Suprapubic skin (tissue), 4 donors: ENCODE data around the gene DCP1B. TPM values are rescaled to one million over a fixed set of nuclear protein-coding genes. Genes with fewer than 3 reads are reported as not detected.

Experiments used
- DNase-seq, 2 donors: peaks; one replicate each; pipeline ENCODE4 v3.0.0-alpha.2; 2019; ENCODE audit warnings: low spot score in 2 of 2
- H3K27ac ChIP-seq: fragments of 200-600 bp; sonication (generic); one replicate; pipeline ENCODE4 v1.5.1; 2019
- H3K27me3 ChIP-seq: fragments of 200-600 bp; sonication (generic); one replicate; pipeline ENCODE4 v1.5.1; 2019
- H3K36me3 ChIP-seq: fragments of 200-600 bp; sonication (generic); one replicate; pipeline ENCODE4 v1.5.1; 2019
- H3K4me1 ChIP-seq: fragments of 200-600 bp; sonication (generic); one replicate; pipeline ENCODE4 v1.5.1; 2019
- H3K4me3 ChIP-seq: fragments of 200-600 bp; sonication (generic); one replicate; pipeline ENCODE4 v1.5.1; 2019; ENCODE audit warnings: mild to moderate bottlenecking
- H3K9me3 ChIP-seq: fragments of 200-600 bp; sonication (generic); one replicate; pipeline ENCODE4 v1.5.1; 2019
- EP300 ChIP-seq: sonication (generic); formaldehyde crosslinking; IDR thresholded peaks from one replicate; pipeline ENCODE4 v1.6.1; 2017; ENCODE audit warnings: antibody characterized with exemption
- POLR2A ChIP-seq, 2 donors: fragments of 450-650 bp; IDR thresholded peaks; one replicate each; pipeline ENCODE4 v1.6.1; 2017; ENCODE audit warnings: antibody characterized with exemption in 2 of 2, mild to moderate bottlenecking in 2 of 2, moderate library complexity in 2 of 2
- POLR2AphosphoS5 ChIP-seq, 3 donors: sonication (generic); formaldehyde crosslinking; IDR thresholded peaks; one replicate each; pipeline ENCODE4 v1.6.1; 2017; ENCODE audit warnings: antibody characterized with exemption in 3 of 3
- WGBS: methylation state at CpG from one replicate; pipeline ENCODE4 v1.1.5; 2018; 5-methylcytosine and 5-hydroxymethylcytosine counted together
- total RNA-seq, 4 donors: library from RNA; depleted of rRNA; stranded (reverse); fragments of >200 nt; gene quantifications; one replicate each; pipeline ENCODE4 v1.1.0, GENCODE V29; 2016
- TF ChIP-seq, protein P1 (sequence below), 2 donors: fragments of 200-600 bp in 1 of 2; fragments of 450-650 bp in 1 of 2; sonication (generic) in 1 of 2; IDR thresholded peaks; one replicate each; pipeline ENCODE4 v1.5.1; 2016 to 2019; ENCODE audit warnings: antibody characterized with exemption in 2 of 2, mild to moderate bottlenecking in 1 of 2, moderate library complexity in 1 of 2

The DCP1B gene
- total RNA-seq, 4 donors from 2014 or later = 11.5 to 19.5 (median 13.3) TPM

DNA sequence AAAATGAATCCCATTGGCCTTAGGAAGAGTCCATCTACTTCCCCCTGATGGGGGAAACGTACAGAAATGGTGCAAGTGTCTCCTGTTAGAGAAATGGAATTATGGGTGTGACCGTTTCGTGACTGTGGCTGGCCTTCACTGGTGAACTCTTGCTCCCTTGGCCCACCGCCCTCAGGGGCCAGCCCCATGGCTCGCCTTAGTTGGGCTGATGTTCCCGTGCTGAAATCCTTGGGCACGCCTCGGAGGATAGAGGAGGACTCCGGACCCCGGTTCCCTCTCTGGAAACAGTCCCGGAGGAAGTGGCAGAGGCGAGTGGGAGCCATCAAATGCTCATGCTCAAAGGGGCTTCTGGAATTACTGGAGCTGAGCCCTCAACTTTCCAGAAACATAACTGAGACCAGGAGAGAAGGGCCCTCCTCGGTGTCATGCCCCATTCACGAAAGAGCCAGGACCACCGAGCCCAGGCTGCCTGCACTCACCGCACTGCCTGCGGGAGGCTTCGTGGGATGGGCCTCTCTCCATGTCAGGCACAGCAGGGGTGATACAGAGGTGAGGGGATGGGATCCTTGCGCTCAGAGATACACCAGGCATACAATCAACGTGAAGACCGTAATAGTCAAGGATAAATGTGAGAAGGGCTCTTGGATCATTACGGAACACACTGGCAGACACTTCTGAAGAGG is 75.7 kb downstream of the DCP1B start:
- Histone ChIP-seq H3K4me3 (no peak overlapping the region), H3K27ac (no peak overlapping the region), H3K27me3 (peaks cover 8% of the 10 kb centered on the region), H3K4me1 (peaks cover 13% of the 10 kb centered on the region), H3K9me3 (no peaks in the 10 kb centered on the region), H3K36me3 (no peaks in the 10 kb centered on the region)
- 92% methylated on average over 15 of the region's 22 CpGs for WGBS
- DNase-seq = peak; percentile 56 to 67
- TF ChIP-seq POLR2A (IDR thresholded peaks at IDR 0.05) (no peak), EP300 (no peak), POLR2AphosphoS5 (IDR thresholded peaks at IDR 0.05) (no peak)
- TF ChIP-seq, protein P1, sequence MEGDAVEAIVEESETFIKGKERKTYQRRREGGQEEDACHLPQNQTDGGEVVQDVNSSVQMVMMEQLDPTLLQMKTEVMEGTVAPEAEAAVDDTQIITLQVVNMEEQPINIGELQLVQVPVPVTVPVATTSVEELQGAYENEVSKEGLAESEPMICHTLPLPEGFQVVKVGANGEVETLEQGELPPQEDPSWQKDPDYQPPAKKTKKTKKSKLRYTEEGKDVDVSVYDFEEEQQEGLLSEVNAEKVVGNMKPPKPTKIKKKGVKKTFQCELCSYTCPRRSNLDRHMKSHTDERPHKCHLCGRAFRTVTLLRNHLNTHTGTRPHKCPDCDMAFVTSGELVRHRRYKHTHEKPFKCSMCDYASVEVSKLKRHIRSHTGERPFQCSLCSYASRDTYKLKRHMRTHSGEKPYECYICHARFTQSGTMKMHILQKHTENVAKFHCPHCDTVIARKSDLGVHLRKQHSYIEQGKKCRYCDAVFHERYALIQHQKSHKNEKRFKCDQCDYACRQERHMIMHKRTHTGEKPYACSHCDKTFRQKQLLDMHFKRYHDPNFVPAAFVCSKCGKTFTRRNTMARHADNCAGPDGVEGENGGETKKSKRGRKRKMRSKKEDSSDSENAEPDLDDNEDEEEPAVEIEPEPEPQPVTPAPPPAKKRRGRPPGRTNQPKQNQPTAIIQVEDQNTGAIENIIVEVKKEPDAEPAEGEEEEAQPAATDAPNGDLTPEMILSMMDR (IDR thresholded peaks at IDR 0.05) = no peak

DNA sequence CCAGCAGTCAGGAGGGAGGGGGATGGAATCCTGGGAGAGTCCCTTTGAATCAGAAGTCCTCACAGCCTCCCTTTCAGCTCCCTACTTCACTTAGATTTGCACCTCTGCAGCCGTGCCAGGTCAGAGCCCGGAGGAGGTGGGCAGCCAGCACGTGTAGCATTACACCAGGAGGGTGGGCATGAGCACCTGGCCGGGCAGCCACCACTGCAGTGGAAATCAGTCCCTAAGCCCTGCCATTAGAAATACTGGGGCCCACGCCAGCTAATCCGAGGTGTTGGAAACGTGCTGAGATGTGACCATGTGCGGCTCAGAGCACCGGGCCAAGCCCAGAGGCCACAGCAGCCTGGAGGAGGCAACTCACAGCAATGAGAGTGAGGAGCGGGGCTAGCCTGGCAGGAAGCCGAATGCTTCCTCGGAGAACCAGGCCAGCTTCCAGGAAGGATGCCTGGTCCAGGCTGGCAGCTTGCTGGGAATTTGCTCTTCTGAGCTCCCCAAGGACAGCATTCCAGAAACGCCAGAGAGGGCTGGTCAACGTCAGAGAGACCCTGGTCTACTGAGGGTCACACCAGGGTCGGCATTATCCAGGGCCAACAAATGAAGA is 76.4 kb downstream of the DCP1B start:
- Histone ChIP-seq H3K4me1 (peaks cover 13% of the 10 kb centered on the region), H3K27ac (no peak overlapping the region), H3K4me3 (no peak overlapping the region), H3K27me3 (peaks cover 14% of the 10 kb centered on the region), H3K36me3 (no peaks in the 10 kb centered on the region), H3K9me3 (no peaks in the 10 kb centered on the region)
- TF ChIP-seq, protein P1 (IDR thresholded peaks at IDR 0.05) = no peak
- TF ChIP-seq POLR2A (IDR thresholded peaks at IDR 0.05) (no peak), EP300 (no peak), POLR2AphosphoS5 (IDR thresholded peaks at IDR 0.05) (no peak)
- peak in 1 of 2 donors; percentile 57 for DNase-seq
- no CpG with 5 or more reads among the region's 15 CpGs for WGBS

DNA sequence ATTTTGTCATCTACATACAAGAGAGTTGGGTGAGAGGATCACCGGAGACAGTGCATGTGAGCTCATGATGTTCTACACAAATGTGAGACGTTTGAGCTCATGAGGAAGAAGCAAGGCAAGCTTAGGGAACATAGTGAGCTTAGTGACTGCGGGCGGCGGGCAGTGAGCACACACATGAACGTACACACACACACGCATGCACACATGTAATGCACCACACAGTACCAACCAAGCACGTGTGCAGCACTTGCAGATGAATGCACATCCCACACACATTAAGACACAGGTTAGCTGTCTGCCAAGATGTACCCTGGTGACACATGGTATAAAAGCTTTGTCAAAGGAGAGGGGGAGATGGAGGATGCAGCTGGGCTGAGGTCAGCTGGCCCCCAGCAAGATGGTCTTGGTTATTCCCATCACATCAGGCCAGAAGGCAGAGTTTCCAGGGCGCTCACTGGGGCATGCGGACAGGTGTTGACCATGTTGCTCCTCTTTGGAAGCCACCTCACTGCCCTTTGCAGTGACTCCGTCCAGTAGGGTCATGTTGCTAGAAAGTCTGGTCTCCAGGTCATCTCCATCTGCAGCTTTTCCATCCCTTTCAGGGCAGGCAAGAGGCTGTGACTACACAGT is 77.1 kb downstream of the DCP1B start:
- 88% methylated on average over 9 of the region's 11 CpGs for WGBS
- Histone ChIP-seq H3K27ac (no peak overlapping the region), H3K9me3 (no peaks in the 10 kb centered on the region), H3K36me3 (no peaks in the 10 kb centered on the region), H3K4me1 (peaks cover 8% of the 10 kb centered on the region), H3K27me3 (peaks cover 18% of the 10 kb centered on the region), H3K4me3 (no peak overlapping the region)
- TF ChIP-seq, protein P1 (IDR thresholded peaks at IDR 0.05) = no peak
- no peak for TF ChIP-seq POLR2AphosphoS5 (IDR thresholded peaks at IDR 0.05)
- no peak for TF ChIP-seq EP300
- TF ChIP-seq POLR2A (IDR thresholded peaks at IDR 0.05) = no peak
- no peak for DNase-seq

DNA sequence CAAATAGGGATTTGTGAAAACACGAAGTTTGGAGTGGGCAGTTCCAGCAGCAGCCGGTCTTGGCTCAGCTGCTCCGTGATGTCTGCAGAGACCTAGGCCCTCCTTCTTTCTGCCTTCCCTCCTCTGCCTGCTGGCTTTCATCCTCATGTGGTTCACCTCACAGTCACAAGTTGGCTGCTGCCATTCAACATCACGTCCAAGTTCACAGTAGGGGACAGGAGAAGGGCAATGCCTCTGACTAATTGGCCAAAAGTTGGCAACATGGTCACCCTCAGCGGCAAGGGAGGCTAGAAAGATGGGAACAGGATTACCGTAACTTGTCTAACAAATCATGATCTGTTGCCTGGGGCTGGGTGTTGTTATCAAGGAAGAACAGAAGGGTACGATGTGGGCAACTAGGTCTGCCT is 78.0 kb downstream of the DCP1B start:
- no peak for TF ChIP-seq EP300
- no peak for TF ChIP-seq POLR2AphosphoS5 (IDR thresholded peaks at IDR 0.05)
- TF ChIP-seq POLR2A (IDR thresholded peaks at IDR 0.05) = no peak
- TF ChIP-seq, protein P1 (IDR thresholded peaks at IDR 0.05) = no peak
- DNase-seq = no peak
- Histone ChIP-seq H3K27ac (no peak overlapping the region), H3K4me3 (no peak overlapping the region), H3K36me3 (no peaks in the 10 kb centered on the region), H3K4me1 (peaks cover 5% of the 10 kb centered on the region), H3K9me3 (no peaks in the 10 kb centered on the region), H3K27me3 (peaks cover 21% of the 10 kb centered on the region)
- WGBS = 90% methylated on average over 7 of the region's 7 CpGs

DNA sequence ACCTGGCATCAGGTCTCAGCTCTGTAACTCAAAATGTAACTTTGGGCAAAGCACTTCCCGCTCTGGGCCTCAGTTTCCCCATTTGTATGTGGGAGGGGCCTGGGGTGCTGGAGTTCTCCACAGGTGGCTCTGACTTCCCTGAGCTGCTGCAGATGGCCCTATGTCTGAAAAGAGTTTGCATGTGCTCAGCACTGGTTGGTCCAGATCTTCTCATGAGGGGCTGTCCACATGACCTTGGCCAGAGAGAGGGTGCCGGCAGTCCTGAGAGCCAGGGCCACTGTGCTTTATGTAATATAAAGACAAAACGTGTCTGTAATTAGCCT is 78.6 kb downstream of the DCP1B start:
- Histone ChIP-seq H3K36me3 (no peaks in the 10 kb centered on the region), H3K4me3 (no peak overlapping the region), H3K4me1 (peaks cover 5% of the 10 kb centered on the region), H3K9me3 (no peaks in the 10 kb centered on the region), H3K27me3 (peaks cover 21% of the 10 kb centered on the region), H3K27ac (no peak overlapping the region)
- TF ChIP-seq POLR2A (IDR thresholded peaks at IDR 0.05) (no peak), POLR2AphosphoS5 (IDR thresholded peaks at IDR 0.05) (no peak), EP300 (no peak)
- TF ChIP-seq, protein P1 (IDR thresholded peaks at IDR 0.05) = no peak
- WGBS = 74% methylated on average over 2 of the region's 3 CpGs
- DNase-seq = no peak
